ENCODE results near the gene CCDC126. TPM values are rescaled to one million over a fixed set of nuclear protein-coding genes. Genes with fewer than 3 reads are reported as not detected.
"Not testable (repeated sequence)": the region's sequence is repeated elsewhere in the genome, so short reads cannot be mapped to it uniquely, and the experiment has no call there.

Gene CCDC126
- total and polyA plus RNA-seq, 10 of the 15 experiments (the other 5 are each of a cell fraction or from before 2014, with no cell fraction given) = 10.9 to 49.9 (median 24.1) TPM

GRCh38 chr7:23570592-23571200, 26.5 kb upstream of the CCDC126 start (continued):
- TF ChIP-seq ZNF24 (IDR thresholded peaks at IDR 0.05) = 0 out of 2 replicates have a peak, but pooled peaks have one; percentile 44
- TF ChIP-seq SREBF1 (IDR thresholded peaks at IDR 0.05; ENCODE audit: low read length) = no peak
- peak; percentile 76 to 98 (median 90) for TF ChIP-seq CTCF (IDR thresholded peaks at IDR 0.05 in 2 of 3, conservative IDR thresholded peaks at IDR 0.05 in 1 of 3; ENCODE audit: control insufficient read depth in 2 of 3, extremely low read depth in 1 of 3, insufficient read depth in 1 of 3, low read depth in 3 of 3, low read length in 3 of 3)
- TF ChIP-seq FOXM1 (IDR thresholded peaks at IDR 0.05; ENCODE audit: low read depth, low read length) = peak; percentile 58
- TF ChIP-seq NR2C1 (IDR thresholded peaks at IDR 0.05) = no peak
- 0 out of 2 replicates have a peak, but pooled peaks have one; percentile 34 for TF ChIP-seq STAT1 (conservative IDR thresholded peaks at IDR 0.05)
- peak; percentile 62 for TF ChIP-seq RUNX3 (IDR thresholded peaks at IDR 0.05; ENCODE audit: low read length)
- TF ChIP-seq JUND (IDR thresholded peaks at IDR 0.05; ENCODE audit: low read depth, low read length) = no peak
- TF ChIP-seq SKIL (IDR thresholded peaks at IDR 0.05; ENCODE audit: low read depth, poor library complexity, severe bottlenecking) = peak; percentile 57
- TF ChIP-seq GATAD2B (conservative IDR thresholded peaks at IDR 0.05; ENCODE audit: low read depth) = no peak
- TF ChIP-seq MAX (IDR thresholded peaks at IDR 0.05; ENCODE audit: low read depth, low read length) = no peak
- TF ChIP-seq LARP7 (IDR thresholded peaks at IDR 0.05) = no peak
- TF ChIP-seq MEF2B (IDR thresholded peaks at IDR 0.05; ENCODE audit: partially characterized antibody, poor library complexity, severe bottlenecking) = no peak
- no peak for TF ChIP-seq TARDBP (IDR thresholded peaks at IDR 0.05; ENCODE audit: borderline replicate concordance)
- no peak for TF ChIP-seq BMI1 (IDR thresholded peaks at IDR 0.05; ENCODE audit: borderline replicate concordance)
- peak; percentile 100 for TF ChIP-seq SMC3 (IDR thresholded peaks at IDR 0.05; ENCODE audit: borderline replicate concordance, low read length)
- TF ChIP-seq FOS (IDR thresholded peaks at IDR 0.05; ENCODE audit: borderline replicate concordance, extremely low read depth, insufficient read length) = no peak

GRCh38 chr7:23581975-23582374, 15.2 kb upstream of the CCDC126 start:
- H3K4me2 ChIP-seq (ENCODE audit: control insufficient read depth, insufficient read depth); DNase-seq (ENCODE audit: low read depth, low spot score); BruUV-seq (replicated peaks); FAIRE-seq; H3K9me3 ChIP-seq (replicated peaks; ENCODE audit: control insufficient read depth, insufficient read depth, low read length); H3K4me1 ChIP-seq (ENCODE audit: control insufficient read depth, insufficient read depth, low read length); intact Hi-C loops (cut with micrococcal nuclease; ENCODE audit: unreplicated experiment); H3K4me3 ChIP-seq; H2AFZ ChIP-seq (ENCODE audit: control insufficient read depth, low read depth, low read length); H4K20me1 ChIP-seq (ENCODE audit: control insufficient read depth, insufficient read depth); H3K9ac ChIP-seq (ENCODE audit: control insufficient read depth, insufficient read depth, low read length); H3K27ac ChIP-seq (ENCODE audit: control insufficient read depth, insufficient read depth); in situ Hi-C loops (cut with MboI); H3K79me2 ChIP-seq (ENCODE audit: control insufficient read depth, insufficient read depth, low read length); H3K36me3 ChIP-seq (ENCODE audit: control insufficient read depth in 2 of 2, insufficient read depth in 2 of 2, low read length in 1 of 2); H3K27me3 ChIP-seq (replicated peaks in 1 of 2; ENCODE audit: control insufficient read depth in 2 of 2, insufficient read depth in 2 of 2, low read length in 1 of 2); ATAC-seq: not testable (repeated sequence)
- 100% methylated on average over 1 of the region's 1 CpG for WGBS (ENCODE audit: insufficient coverage, insufficient replicate concordance, low lambda C conversion rate, missing lambda C conversion rate)
- ChIA-PET CTCF (interaction anchor here (0.6 to 1.2 kb wide), 2 partner anchors 11 to 111 kb away, joined by 3 to 7 read pairs; no protein-coding TSS in a partner anchor), RAD21 (ENCODE audit: unreplicated experiment) (interaction anchor here (1.3 kb wide), 1 partner anchor 19 kb away, joined by 3 read pairs; no protein-coding TSS in a partner anchor), POLR2A (interaction anchor here (1.2 kb wide), 1 partner anchor 17 kb away, joined by 3 read pairs; no protein-coding TSS in a partner anchor), SMC1A (ENCODE audit: uncharacterized antibody, unreplicated experiment) (interaction anchor here (0.6 to 1.6 kb wide), 2 partner anchors 14 to 868 kb away, joined by 3 to 4 read pairs; no protein-coding TSS in a partner anchor)
